HL-60 (cell line): ENCODE measurements around the gene TPO.

Experiments
- GABPA ChIP-seq: IDR thresholded peaks from 2 replicates; pipeline ENCODE4 v1.6.1; 2012; ENCODE audit warnings: low read depth
- POLR2AphosphoS5 ChIP-seq: IDR thresholded peaks from 2 replicates; pipeline ENCODE4 v1.6.1; 2012; ENCODE audit warnings: low read depth
- SPI1 ChIP-seq: IDR thresholded peaks from 2 replicates; pipeline ENCODE4 v1.6.1; 2012; ENCODE audit warnings: low read depth, mild to moderate bottlenecking, borderline replicate concordance
- TF ChIP-seq, protein P1 (sequence below): IDR thresholded peaks from one replicate; pipeline ENCODE4 v1.5.1; 2011; ENCODE audit warnings: low read length, control low read depth, inconsistent platforms; ENCODE audit not compliant: insufficient read depth
- TF ChIP-seq, protein P2 (sequence below): IDR thresholded peaks from 2 replicates; pipeline ENCODE4 v1.6.1; 2012; ENCODE audit warnings: low read depth; ENCODE audit not compliant: insufficient replicate concordance

DNA sequence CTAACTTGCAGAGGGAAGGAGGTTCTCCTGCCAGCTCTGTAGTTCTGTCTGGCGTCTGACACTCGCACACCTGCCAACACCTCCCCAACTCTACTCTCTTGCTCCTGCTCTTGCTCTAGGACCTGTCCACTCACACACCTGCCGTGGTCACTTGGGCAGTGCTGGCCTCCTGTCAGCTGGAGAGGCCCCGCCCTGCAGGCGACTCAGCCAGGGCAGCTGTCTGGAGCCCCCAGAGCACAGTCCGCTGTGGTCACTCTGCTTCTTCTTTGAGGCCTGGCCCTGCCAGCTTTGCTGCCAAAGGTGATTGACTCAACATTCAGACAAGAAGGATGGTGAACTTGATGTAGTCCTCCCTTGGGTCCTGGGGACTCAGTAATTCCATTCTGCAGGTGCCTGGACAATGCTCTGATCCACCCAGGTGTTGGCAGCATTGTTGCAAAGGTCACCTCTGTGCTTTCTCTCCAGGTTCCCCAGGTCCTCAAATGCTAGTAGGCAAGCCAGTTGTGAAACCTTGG lies 18.7 kb downstream of the TPO start:
- TF ChIP-seq, protein P1, sequence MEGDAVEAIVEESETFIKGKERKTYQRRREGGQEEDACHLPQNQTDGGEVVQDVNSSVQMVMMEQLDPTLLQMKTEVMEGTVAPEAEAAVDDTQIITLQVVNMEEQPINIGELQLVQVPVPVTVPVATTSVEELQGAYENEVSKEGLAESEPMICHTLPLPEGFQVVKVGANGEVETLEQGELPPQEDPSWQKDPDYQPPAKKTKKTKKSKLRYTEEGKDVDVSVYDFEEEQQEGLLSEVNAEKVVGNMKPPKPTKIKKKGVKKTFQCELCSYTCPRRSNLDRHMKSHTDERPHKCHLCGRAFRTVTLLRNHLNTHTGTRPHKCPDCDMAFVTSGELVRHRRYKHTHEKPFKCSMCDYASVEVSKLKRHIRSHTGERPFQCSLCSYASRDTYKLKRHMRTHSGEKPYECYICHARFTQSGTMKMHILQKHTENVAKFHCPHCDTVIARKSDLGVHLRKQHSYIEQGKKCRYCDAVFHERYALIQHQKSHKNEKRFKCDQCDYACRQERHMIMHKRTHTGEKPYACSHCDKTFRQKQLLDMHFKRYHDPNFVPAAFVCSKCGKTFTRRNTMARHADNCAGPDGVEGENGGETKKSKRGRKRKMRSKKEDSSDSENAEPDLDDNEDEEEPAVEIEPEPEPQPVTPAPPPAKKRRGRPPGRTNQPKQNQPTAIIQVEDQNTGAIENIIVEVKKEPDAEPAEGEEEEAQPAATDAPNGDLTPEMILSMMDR = no peak
- TF ChIP-seq POLR2AphosphoS5 (no peak), GABPA (no peak), SPI1 (no peak)
- TF ChIP-seq, protein P2, sequence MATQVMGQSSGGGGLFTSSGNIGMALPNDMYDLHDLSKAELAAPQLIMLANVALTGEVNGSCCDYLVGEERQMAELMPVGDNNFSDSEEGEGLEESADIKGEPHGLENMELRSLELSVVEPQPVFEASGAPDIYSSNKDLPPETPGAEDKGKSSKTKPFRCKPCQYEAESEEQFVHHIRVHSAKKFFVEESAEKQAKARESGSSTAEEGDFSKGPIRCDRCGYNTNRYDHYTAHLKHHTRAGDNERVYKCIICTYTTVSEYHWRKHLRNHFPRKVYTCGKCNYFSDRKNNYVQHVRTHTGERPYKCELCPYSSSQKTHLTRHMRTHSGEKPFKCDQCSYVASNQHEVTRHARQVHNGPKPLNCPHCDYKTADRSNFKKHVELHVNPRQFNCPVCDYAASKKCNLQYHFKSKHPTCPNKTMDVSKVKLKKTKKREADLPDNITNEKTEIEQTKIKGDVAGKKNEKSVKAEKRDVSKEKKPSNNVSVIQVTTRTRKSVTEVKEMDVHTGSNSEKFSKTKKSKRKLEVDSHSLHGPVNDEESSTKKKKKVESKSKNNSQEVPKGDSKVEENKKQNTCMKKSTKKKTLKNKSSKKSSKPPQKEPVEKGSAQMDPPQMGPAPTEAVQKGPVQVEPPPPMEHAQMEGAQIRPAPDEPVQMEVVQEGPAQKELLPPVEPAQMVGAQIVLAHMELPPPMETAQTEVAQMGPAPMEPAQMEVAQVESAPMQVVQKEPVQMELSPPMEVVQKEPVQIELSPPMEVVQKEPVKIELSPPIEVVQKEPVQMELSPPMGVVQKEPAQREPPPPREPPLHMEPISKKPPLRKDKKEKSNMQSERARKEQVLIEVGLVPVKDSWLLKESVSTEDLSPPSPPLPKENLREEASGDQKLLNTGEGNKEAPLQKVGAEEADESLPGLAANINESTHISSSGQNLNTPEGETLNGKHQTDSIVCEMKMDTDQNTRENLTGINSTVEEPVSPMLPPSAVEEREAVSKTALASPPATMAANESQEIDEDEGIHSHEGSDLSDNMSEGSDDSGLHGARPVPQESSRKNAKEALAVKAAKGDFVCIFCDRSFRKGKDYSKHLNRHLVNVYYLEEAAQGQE = no peak
